ENCODE measurements around the gene PCNX4.

Gene PCNX4

DNA sequence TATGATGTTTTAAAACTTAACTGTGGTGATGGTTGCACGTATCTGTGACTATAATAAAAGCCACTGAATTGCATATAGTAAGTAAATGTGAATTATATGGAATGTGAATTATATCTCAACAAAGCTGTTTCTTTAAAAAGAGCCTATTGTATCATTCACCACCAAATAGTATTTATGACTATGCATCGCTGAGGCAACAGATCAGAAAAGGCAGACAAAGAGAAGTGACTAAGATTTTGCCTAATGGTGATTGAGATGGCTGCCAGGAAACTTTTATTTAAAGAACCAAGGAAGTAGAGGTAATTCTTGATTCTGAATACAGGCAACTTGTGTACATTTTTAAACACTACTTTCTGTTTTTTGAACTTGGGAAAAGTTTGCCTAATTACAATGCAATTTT, 41.8 kb downstream of the PCNX4 start:
- DNase-seq (ENCODE audit: extremely low read depth, low read depth): no peak
- TF ChIP-seq, protein P1, sequence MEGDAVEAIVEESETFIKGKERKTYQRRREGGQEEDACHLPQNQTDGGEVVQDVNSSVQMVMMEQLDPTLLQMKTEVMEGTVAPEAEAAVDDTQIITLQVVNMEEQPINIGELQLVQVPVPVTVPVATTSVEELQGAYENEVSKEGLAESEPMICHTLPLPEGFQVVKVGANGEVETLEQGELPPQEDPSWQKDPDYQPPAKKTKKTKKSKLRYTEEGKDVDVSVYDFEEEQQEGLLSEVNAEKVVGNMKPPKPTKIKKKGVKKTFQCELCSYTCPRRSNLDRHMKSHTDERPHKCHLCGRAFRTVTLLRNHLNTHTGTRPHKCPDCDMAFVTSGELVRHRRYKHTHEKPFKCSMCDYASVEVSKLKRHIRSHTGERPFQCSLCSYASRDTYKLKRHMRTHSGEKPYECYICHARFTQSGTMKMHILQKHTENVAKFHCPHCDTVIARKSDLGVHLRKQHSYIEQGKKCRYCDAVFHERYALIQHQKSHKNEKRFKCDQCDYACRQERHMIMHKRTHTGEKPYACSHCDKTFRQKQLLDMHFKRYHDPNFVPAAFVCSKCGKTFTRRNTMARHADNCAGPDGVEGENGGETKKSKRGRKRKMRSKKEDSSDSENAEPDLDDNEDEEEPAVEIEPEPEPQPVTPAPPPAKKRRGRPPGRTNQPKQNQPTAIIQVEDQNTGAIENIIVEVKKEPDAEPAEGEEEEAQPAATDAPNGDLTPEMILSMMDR (IDR thresholded peaks at IDR 0.05; ENCODE audit: low read depth, low read length): no peak

DNA sequence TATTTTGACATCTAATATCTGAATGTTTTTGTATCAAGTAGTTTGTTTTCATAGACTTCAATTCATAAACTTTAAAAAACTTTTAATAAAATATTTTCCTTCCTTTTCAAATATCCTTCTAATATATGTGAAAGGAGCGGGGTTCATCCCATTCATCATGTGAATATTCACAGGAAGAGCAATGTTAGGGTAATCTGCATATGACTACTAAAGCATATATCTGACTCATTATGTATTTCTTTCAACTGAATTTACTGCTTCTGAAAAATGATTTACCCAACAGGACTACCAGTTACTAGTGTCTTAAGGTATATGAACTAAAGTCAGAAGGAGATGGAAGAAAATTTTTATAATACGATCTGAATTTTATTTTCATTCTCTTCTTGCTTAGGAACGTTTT, 43.0 kb downstream of the PCNX4 start:
- DNase-seq (ENCODE audit: extremely low read depth, low read depth): no peak
- TF ChIP-seq, protein P1 (IDR thresholded peaks at IDR 0.05; ENCODE audit: low read depth, low read length): no peak

DNA sequence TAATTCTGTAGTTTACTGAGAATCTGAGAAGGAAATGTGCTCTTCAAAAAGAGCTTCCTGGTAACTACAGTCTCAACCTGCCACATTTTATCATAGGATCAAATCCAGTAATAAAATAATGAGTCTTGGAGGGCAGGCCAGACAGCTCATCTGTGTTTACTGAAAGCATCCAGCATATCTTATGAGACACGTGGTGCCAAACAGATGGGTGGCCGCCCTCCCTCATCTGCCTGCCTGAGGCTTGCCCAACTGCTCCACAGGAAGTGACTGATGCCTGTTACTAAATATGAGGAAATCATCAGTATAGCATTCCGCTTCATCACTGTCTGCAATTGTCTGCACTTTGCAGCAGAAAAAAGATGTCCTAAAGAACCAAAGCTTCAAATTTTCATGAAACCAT, 60.0 kb downstream of the PCNX4 start:
- TF ChIP-seq, protein P1 (IDR thresholded peaks at IDR 0.05; ENCODE audit: low read depth, low read length): no peak
- peak; percentile 82 for DNase-seq (ENCODE audit: extremely low read depth, low read depth)

DNA sequence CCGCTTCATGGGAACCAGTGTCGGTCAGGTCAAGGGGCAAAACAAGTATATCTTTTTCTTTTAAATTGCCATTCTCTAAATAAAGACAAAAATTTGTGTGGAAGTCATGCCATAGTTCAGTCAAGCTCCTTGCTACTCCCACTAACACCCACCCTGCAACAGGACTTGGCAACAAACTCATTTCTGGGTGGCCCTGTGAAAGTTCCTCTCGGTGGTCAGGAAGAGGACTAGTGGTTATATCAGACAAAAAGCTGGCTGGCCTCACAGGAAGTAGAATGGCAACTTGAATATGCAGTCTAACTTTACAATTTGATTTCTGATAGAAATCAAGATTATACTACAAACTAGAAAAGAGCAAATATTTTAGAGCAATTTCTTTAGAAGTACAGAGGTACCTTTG, 62.3 kb downstream of the PCNX4 start:
- TF ChIP-seq, protein P1 (IDR thresholded peaks at IDR 0.05; ENCODE audit: low read depth, low read length): no peak
- DNase-seq (ENCODE audit: extremely low read depth, low read depth): no peak

DNA sequence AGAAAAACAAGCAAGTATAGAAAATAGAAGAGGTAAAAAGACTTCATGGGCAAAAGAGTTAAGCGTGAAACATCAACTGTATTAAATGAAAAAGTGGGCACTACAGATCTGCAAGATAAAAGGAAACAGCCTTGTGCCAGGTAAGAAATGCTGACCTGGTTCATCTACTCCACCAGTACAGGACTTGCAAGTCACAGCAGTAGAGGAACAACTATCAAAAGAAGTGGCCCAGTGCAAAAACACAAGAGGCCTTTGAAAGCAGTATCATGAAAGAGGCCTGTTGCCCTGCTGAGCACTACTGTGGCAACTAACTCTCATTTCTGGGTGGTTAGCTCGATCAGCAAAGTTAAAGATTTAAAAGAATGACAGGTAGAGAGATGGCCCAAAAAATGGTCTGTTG, 62.9 kb downstream of the PCNX4 start:
- TF ChIP-seq, protein P1 (IDR thresholded peaks at IDR 0.05; ENCODE audit: low read depth, low read length): no peak
- no peak for DNase-seq (ENCODE audit: extremely low read depth, low read depth)

DNA sequence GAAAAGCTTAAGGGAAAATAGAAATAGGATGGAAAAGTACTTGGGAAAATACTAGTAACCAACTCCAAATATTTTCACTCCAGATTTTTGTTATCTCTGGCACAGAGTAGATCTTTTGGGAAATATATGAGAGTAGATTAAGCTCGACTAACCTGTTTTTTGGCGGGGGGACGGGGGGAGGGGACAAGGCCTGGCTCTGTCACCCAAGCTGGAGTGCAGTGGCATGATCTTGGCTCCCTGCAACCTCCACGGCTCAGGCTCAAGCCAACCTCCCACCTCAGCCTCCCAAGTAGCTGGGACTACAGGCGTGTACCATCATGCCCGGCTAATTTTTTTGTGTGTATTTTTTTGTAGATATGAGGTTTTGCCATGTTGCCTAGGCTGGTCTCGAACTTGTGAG, 68.7 kb downstream of the PCNX4 start:
- DNase-seq (ENCODE audit: extremely low read depth, low read depth): no peak
- TF ChIP-seq, protein P1 (IDR thresholded peaks at IDR 0.05; ENCODE audit: low read depth, low read length): no peak

DNA sequence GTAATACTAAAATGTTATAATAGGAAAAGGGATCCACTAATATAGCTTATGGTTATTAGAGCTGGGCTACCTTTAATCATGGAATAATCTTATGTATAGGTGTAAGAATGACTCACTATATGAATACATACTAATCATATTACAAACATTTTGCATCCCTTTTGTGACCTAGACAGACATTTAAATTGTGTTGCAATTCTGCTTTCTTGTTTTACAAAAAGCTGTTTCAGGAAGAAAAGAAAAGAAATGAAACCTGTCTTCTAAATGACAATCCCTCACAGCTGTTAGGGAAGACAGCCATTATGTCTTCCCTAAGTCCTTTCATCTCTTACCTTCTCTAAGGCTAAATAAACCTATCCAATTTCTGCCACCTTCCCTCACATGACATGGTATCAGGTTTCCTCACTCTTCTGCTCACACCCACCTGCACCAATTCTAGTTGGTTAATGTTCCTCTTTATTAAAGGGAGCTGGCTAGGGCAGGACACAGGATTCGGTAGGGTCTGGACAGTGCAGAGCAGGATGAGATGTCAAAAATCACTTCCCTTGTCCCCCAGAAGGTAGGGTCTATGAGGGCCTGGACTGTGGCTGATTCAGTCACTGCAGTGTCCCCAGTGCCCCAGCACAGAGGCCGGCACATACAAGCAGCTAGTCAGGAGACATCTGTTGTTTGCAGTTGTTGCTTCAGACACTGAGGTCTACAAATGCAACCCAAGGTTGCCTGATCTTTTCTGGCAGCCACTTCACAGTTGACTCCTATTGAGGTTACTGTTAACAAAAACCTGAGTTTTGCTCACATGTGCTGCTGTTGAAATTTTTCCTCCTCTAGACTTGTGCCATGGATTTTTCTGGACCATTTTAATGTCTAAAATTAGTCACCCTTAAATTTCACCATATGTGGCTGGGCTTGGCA, 69.7 kb downstream of the PCNX4 start:
- no peak for DNase-seq (ENCODE audit: extremely low read depth, low read depth)

More for the DNA sequence above, 69.7 kb downstream of the PCNX4 start:
- TF ChIP-seq, protein P1 (IDR thresholded peaks at IDR 0.05; ENCODE audit: low read depth, low read length): no peak

Measured in AG09319 (cell line).